CD4-positive, alpha-beta T cell (primary cell): ENCODE measurements around the gene DENND2A. TPM values are rescaled to one million over a fixed set of nuclear protein-coding genes. Genes with fewer than 3 reads are reported as not detected.
"Not testable (repeated sequence)": the region's sequence is repeated elsewhere in the genome, so short reads cannot be mapped to it uniquely, and the experiment has no call there.

ENCODE experiments used
- ATAC-seq: fragments of 200-7000 bp; cut with Tn5 transposase; one replicate; pipeline ENCODE4 v1.10.0; 2022; ENCODE audit warnings: mild to moderate bottlenecking; ENCODE audit not compliant: poor library complexity
- CTCF ChIA-PET: fragments of 350-600 bp; sonication (Branson Sonifier 250); formaldehyde crosslinking; loops from one replicate; lab custom pipeline; 2021; ENCODE audit warnings: antibody characterized with exemption, inconsistent platforms; lab: Charles Lee
- POLR2A ChIA-PET: fragments of 350-600 bp; sonication (Branson Sonifier 250); formaldehyde crosslinking; loops from one replicate; lab custom pipeline; 2021; ENCODE audit warnings: antibody characterized with exemption, inconsistent platforms; lab: Charles Lee
- DNase-seq, 14 experiments: peaks; one replicate each; pipeline ENCODE4 v3.0.0-alpha.2; 2013 to 2020; ENCODE audit warnings: mixed read lengths in 2 of 14
- H3K27ac ChIP-seq, 2 donors: one replicate each; pipeline versions ENCODE4 v1.5.1 to v1.7.0; 2013; ENCODE audit warnings: low read length in 2 of 2, low read depth in 1 of 2, mild to moderate bottlenecking in 1 of 2
- H3K27me3 ChIP-seq, 2 experiments: 1 replicate in 1 of 2; 2 replicates in 1 of 2; pipeline versions ENCODE4 v1.6.1 to v1.7.0; 2013; ENCODE audit warnings: low read length in 2 of 2, control low read depth in 1 of 2, mild to moderate bottlenecking in 1 of 2, moderate library complexity in 1 of 2; ENCODE audit not compliant: insufficient read depth in 2 of 2, control insufficient read depth in 1 of 2
- H3K36me3 ChIP-seq: one replicate; pipeline ENCODE4 v1.6.1; 2013; ENCODE audit warnings: low read length, control low read depth; ENCODE audit not compliant: insufficient read depth
- H3K4me1 ChIP-seq: one replicate; pipeline ENCODE4 v1.6.1; 2013; ENCODE audit warnings: low read length, control low read depth; ENCODE audit not compliant: insufficient read depth
- H3K4me3 ChIP-seq: one replicate; pipeline ENCODE4 v1.5.1; 2013; ENCODE audit warnings: mild to moderate bottlenecking, low read length, moderate library complexity
- H3K9me3 ChIP-seq, 2 experiments: 1 replicate in 1 of 2; 2 replicates in 1 of 2; pipeline versions ENCODE4 v1.6.1 to v1.7.0; 2013; ENCODE audit warnings: low read length in 2 of 2, mild to moderate bottlenecking in 2 of 2, control low read depth in 1 of 2, moderate library complexity in 1 of 2; ENCODE audit not compliant: control insufficient read depth in 1 of 2, insufficient read depth in 1 of 2
- H3K27ac Mint-ChIP-seq: one replicate; pipeline ENCODE4 v1.8.0; 2020; ENCODE audit warnings: mixed read lengths
- H3K27me3 Mint-ChIP-seq: one replicate; pipeline ENCODE4 v1.8.0; 2021; ENCODE audit warnings: mixed read lengths
- H3K36me3 Mint-ChIP-seq: one replicate; pipeline ENCODE4 v1.8.0; 2021; ENCODE audit warnings: low read depth, mixed read lengths
- H3K4me1 Mint-ChIP-seq: one replicate; pipeline ENCODE4 v1.8.0; 2021; ENCODE audit warnings: low read depth, mixed read lengths
- H3K4me3 Mint-ChIP-seq: one replicate; pipeline ENCODE4 v1.8.0; 2020; ENCODE audit warnings: mild to moderate bottlenecking, mixed read lengths
- H3K9me3 Mint-ChIP-seq: one replicate; pipeline ENCODE4 v1.8.0; 2020; ENCODE audit warnings: mixed read lengths
- CTCF ChIP-seq: fragments of 200-600 bp; IDR thresholded peaks from one replicate; pipeline ENCODE4 v1.8.0; 2022; ENCODE audit warnings: antibody characterized with exemption, mild to moderate bottlenecking
- intact Hi-C, 2 experiments: fragments of 100-400 bp; cut with DNase I in 1 of 2; cut with micrococcal nuclease in 1 of 2; formaldehyde crosslinking; loops; one replicate each; pipeline versions ENCODE4 v1.15.1 to v1.9.0; 2023 to 2025; cut with DNase I, micrococcal nuclease
- total RNA-seq, 174 experiments: library from RNA in 2 of 174; stranded (reverse) in 2 of 174; gene quantifications; one replicate each; pipeline ENCODE4 v1.2.3 and lab custom pipeline; 2021 to 2026

Gene DENND2A
- total RNA-seq, 2 experiments from 2014 or later = not detected

GRCh38 chr7:140624392-140625191 lies 16.0 kb downstream of the DENND2A start:
- Mint-ChIP-seq H3K4me3 (no peak overlapping the region), H3K9me3 (no peaks in the 10 kb centered on the region), H3K36me3 (no peaks in the 10 kb centered on the region), H3K4me1 (no peaks in the 10 kb centered on the region), H3K27ac (no peak overlapping the region), H3K27me3 (peaks cover 4% of the 10 kb centered on the region)
- POLR2A ChIA-PET = no interaction called here
- no peaks in the 10 kb centered on the region for H3K9me3 ChIP-seq
- CTCF ChIA-PET = no interaction called here
- no peak for DNase-seq
- ATAC-seq = no peak
- H3K36me3 ChIP-seq = no peaks in the 10 kb centered on the region
- no peak overlapping the region for H3K4me3 ChIP-seq
- H3K4me1 ChIP-seq = no peaks in the 10 kb centered on the region
- no peak for TF ChIP-seq CTCF
- H3K27me3 ChIP-seq = peaks cover 0 to 2% of the 10 kb centered on the region in 2 experiments
- intact Hi-C loops = no loop called here
- no peak overlapping the region for H3K27ac ChIP-seq

- no peak overlapping the region for H3K27ac Mint-ChIP-seq
- no peak for ATAC-seq
Measured at GRCh38 chr7:140623980-140624379, 16.6 kb downstream of the DENND2A start.

GRCh38 chr7:140621401-140622021 lies 19.1 kb downstream of the DENND2A start:
- Histone ChIP-seq H3K27me3 (peaks cover 0 to 2% of the 10 kb centered on the region in 2 experiments), H3K9me3 (no peaks in the 10 kb centered on the region), H3K4me3 (no peak overlapping the region), H3K36me3 (no peaks in the 10 kb centered on the region), H3K4me1 (no peaks in the 10 kb centered on the region), H3K27ac (no peak overlapping the region)
- intact Hi-C loops = no loop called here
- H3K4me3 Mint-ChIP-seq = no peak overlapping the region
- POLR2A ChIA-PET = no interaction called here
- no peaks in the 10 kb centered on the region for H3K36me3 Mint-ChIP-seq
- no peak overlapping the region for H3K27ac Mint-ChIP-seq
- DNase-seq = no peak
- H3K27me3 Mint-ChIP-seq = no peaks in the 10 kb centered on the region
- no peak for TF ChIP-seq CTCF
- no peak for ATAC-seq
- H3K4me1 Mint-ChIP-seq = no peaks in the 10 kb centered on the region
- CTCF ChIA-PET = no interaction called here
- no peaks in the 10 kb centered on the region for H3K9me3 Mint-ChIP-seq

More at GRCh38 chr7:140623980-140624379, 16.6 kb downstream of the DENND2A start:
- Mint-ChIP-seq H3K36me3 (no peaks in the 10 kb centered on the region), H3K27me3 (no peaks in the 10 kb centered on the region), H3K9me3 (no peaks in the 10 kb centered on the region), H3K4me3 (no peak overlapping the region), H3K4me1 (no peaks in the 10 kb centered on the region)
- CTCF ChIA-PET = no interaction called here
- no peaks in the 10 kb centered on the region for H3K36me3 ChIP-seq
- no peak overlapping the region for H3K4me3 ChIP-seq
- H3K27me3 ChIP-seq = peaks cover 0 to 2% of the 10 kb centered on the region in 2 experiments
- TF ChIP-seq CTCF = no peak
- H3K9me3 ChIP-seq = no peaks in the 10 kb centered on the region
- H3K27ac ChIP-seq = no peak overlapping the region
- intact Hi-C loops = no loop called here
- no peak for DNase-seq
- POLR2A ChIA-PET = no interaction called here
- no peaks in the 10 kb centered on the region for H3K4me1 ChIP-seq

GRCh38 chr7:140619915-140620510 lies 20.6 kb downstream of the DENND2A start:
- H3K36me3 ChIP-seq, POLR2A ChIA-PET, DNase-seq, ATAC-seq, H3K27ac Mint-ChIP-seq, H3K27me3 ChIP-seq, H3K4me3 Mint-ChIP-seq, H3K4me1 ChIP-seq, H3K9me3 ChIP-seq, H3K4me3 ChIP-seq, H3K36me3 Mint-ChIP-seq, H3K4me1 Mint-ChIP-seq, H3K27me3 Mint-ChIP-seq, intact Hi-C loops, H3K9me3 Mint-ChIP-seq, H3K27ac ChIP-seq: not testable (repeated sequence)
- CTCF ChIA-PET = interaction anchor here (0.7 kb wide), 1 partner anchor 17 kb away, joined by 3 read pairs; no protein-coding TSS in a partner anchor
